ENCODE data around the gene INPP4B.
"Not testable (repeated sequence)": the region's sequence is repeated elsewhere in the genome, so short reads cannot be mapped to it uniquely, and the experiment has no call there.

The INPP4B gene

DNA sequence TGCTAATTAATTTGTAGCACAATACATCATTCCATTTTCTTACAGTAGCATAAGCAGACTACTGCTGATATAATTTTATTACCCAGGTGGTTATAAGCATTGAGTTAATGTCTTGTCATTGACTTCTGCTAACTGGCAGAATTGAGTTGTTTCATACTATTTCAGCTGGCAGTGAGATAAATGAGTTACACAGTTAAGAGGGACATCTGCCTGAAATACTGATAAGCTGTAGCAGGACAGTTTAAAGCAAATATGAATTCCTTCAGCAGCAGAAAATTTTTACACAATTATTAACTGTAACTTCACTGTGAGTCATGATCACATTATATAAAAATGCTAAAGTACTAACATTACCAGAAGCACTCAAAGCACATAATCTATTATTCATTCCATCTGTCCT lies 326.8 kb downstream of the INPP4B start:
- DNase-seq (ENCODE audit: low spot score) = no peak
- TF ChIP-seq CTCF (IDR thresholded peaks at IDR 0.05; ENCODE audit: extremely low read depth, missing control alignments) = no peak

DNA sequence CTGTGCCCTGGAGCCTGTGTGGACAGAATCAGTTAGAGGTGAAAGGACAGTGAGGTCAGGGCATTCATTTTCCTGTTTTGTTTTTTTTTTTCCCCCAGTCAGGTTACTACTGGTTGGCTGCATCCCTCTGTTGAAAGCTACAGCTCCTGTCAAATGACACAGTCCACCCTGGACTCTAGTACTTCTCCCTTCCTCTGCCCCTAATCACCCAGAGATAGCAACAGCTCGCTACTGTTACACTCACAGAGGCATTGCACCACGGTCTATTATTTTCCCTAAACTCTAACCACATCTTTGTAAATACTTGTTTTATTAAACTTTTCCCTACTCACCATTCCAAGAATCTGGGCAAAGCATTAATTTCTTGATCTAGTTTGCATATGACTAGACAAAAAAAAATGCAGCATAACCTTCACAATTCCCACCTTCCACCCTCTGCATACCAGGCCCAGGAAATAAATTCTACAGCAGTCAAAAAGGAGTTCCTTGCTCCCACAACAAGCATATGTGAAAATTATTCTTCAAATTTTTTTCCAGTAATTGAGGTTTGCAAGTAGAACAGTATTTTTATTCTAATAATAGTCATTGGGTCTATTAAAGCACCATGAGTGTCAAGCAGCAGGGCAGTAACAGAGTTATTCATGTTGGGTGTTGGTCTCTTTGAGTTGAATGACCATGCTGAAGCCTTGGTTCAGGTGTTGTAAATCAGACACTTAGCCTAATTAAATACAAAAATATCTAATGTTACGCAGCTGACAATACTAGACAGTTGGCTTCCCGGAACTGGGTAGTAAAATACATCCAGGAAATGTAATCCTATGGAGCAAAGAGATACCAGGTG lies 329.2 kb downstream of the INPP4B start:
- DNase-seq (ENCODE audit: low spot score) = no peak
- TF ChIP-seq CTCF (IDR thresholded peaks at IDR 0.05; ENCODE audit: extremely low read depth, missing control alignments) = no peak

DNA sequence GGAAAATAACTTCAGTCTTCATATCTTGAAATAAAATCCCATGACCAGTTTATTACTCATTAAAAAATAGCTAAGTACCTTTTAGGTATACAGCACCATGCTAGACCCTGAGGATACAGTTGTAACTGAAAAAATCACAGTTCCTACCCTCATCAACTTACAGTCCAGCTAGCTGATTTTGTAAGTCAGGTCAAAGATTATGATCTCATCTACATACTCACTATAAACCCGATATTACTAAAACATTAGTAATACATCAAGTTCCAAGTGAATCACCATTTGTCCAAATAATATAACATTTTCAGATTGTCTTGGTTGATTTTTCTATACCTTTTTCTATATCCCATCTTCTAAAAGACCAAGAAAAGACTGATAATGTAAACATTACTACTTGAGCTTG lies 333.9 kb downstream of the INPP4B start:
- no peak for TF ChIP-seq CTCF (IDR thresholded peaks at IDR 0.05; ENCODE audit: extremely low read depth, missing control alignments)
- no peak for DNase-seq (ENCODE audit: low spot score)

GRCh38 chr4:142509881-142510280 lies 336.2 kb downstream of the INPP4B start:
- no peak for DNase-seq (ENCODE audit: low spot score)
- no peak for TF ChIP-seq CTCF (IDR thresholded peaks at IDR 0.05; ENCODE audit: extremely low read depth, missing control alignments)

GRCh38 chr4:142509381-142509780 lies 336.7 kb downstream of the INPP4B start:
- DNase-seq (ENCODE audit: low spot score) = not testable (repeated sequence)

GRCh38 chr4:142500966-142501365 lies 345.1 kb downstream of the INPP4B start:
- no peak for TF ChIP-seq CTCF (IDR thresholded peaks at IDR 0.05; ENCODE audit: extremely low read depth, missing control alignments)
- no peak for DNase-seq (ENCODE audit: low spot score)

DNA sequence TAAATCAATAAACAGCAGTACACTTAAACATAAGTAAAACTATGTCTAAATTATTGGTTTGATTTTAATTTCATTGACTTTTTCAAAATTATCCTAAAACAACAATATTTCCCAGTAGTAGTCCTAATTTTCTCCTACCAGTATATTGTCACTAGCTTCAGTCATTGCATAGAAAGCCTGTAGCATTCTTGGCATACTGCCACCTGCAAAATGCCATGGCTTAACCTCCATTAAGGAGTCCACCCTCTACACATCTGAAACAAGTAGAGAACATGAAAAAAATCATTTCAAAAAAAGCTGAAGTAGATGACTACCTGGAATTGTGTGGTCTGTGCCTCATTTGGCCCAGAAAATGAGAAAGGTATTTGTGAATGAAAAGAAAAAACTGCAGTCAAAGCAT lies 348.5 kb downstream of the INPP4B start:
- no peak for DNase-seq (ENCODE audit: low spot score)
- TF ChIP-seq CTCF (IDR thresholded peaks at IDR 0.05; ENCODE audit: extremely low read depth, missing control alignments) = no peak

Data from GM20000 (cell line).